ENCODE results near the gene PAK1.

The PAK1 gene

DNA sequence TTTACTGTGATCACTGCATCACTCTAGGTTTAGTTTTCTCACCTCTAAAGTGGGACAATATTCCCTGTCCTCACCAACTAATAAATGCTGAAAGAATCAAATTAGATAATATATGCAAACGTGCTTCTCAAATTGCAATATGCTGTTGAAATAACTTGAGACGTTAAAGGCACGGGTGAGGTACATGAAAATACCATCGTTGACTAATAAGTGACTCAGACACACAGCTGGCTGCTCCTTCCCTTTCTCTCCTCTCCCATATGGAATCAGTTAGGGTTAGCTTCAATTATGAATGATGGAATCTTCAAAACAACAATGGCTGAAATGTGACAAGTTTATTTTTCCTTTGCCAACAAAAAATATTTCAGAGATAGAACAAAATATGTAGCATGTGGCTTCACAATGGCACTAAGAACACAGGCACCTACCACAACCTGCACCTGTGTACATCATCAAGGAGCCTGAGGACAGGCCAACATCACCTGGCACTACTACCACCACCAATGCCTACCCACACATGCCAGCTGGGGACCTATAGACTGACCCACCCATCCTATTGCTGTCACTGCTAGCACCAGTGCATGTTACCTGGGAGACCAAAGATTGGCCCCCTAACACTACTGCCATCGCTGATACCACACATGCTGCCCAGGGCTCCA is 186.2 kb downstream of the PAK1 start:
- no peak overlapping the region for H3K4me3 Mint-ChIP-seq
- no peaks in the 10 kb centered on the region for H3K36me3 Mint-ChIP-seq
- H3K27me3 Mint-ChIP-seq: peaks cover 14% of the 10 kb centered on the region
- H3K4me1 Mint-ChIP-seq (ENCODE audit: low read depth): no peaks in the 10 kb centered on the region
- no peaks in the 10 kb centered on the region for H3K9me3 Mint-ChIP-seq (ENCODE audit: low read depth)
- H3K27ac Mint-ChIP-seq: no peak overlapping the region

DNA sequence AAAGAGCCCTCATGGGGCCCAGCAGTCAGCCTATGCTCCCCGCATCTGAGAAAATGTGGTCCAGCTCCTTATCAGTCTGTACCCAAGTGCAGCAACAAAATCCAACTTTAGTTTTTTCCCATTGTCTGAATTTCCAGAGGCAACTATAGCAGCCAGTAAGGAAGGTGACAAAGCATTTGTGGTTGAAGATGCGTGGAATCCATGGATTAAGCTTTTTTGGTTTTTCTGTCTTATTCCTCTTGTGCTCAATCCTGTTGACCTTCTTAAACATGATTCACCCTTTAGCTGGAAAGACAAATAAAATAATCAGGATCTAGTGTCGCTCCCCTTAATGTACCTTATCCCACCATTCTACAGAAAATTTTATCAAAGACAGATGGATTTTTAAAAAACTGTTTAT is 186.8 kb downstream of the PAK1 start:
- Mint-ChIP-seq H3K36me3 (no peaks in the 10 kb centered on the region), H3K4me1 (ENCODE audit: low read depth) (no peaks in the 10 kb centered on the region)

DNA sequence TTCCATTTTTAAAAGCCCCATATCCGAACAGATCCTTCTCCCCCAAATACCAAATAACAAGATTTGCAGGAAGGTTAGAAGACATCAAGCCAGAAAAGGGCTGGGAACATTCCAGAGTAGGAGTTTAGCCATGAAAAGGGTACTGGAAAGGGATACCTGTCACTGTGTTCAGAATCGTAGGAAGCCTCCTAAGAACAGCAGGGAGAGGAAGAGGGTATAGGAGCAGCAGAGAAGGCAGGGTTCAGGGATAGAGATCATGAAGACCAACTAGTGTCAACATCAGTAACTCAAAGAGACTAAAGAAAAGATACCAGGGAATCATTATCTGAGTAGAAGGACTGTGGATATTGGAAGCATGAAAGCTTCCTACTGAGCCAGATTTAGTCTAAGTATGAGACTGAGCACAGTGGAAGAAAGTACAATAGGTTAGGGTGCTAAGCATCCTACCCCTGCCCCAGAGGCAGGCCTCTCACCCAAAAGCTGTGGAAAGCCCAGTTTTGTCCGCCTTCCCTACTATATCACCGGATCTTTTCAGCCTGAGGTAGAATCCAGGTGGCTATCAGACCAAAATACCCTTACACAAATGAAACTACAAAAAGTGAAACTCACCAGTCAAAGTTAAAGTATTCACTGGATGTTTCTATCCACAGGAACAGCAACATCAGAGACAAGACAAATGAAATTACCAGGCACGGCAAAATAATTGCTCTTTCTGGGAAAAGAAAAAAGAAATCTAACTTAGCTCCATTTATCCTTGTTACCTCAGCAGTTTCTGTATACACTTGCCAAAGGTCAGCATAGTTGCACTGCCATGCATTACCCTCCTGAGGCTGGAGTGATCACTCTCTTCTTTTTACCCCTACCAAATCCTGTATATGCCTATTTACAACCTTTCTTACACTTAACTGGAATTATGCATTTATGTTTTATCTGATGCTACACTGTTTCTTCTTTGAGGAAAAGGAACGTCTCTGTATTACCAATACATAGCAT is 189.1 kb downstream of the PAK1 start:
- no peaks in the 10 kb centered on the region for H3K9me3 Mint-ChIP-seq (ENCODE audit: low read depth)
- H3K27ac Mint-ChIP-seq: no peak overlapping the region
- peaks cover 2% of the 10 kb centered on the region for H3K36me3 Mint-ChIP-seq
- peaks cover 16% of the 10 kb centered on the region for H3K27me3 Mint-ChIP-seq
- H3K4me3 Mint-ChIP-seq: no peak overlapping the region
- H3K4me1 Mint-ChIP-seq (ENCODE audit: low read depth): no peaks in the 10 kb centered on the region

More for the DNA sequence above, 186.8 kb downstream of the PAK1 start:
- Mint-ChIP-seq H3K27ac (no peak overlapping the region), H3K27me3 (peaks cover 14% of the 10 kb centered on the region), H3K9me3 (ENCODE audit: low read depth) (no peaks in the 10 kb centered on the region), H3K4me3 (no peak overlapping the region)

- Mint-ChIP-seq H3K4me3 (no peak overlapping the region), H3K9me3 (ENCODE audit: low read depth) (no peaks in the 10 kb centered on the region), H3K27me3 (peaks cover 16% of the 10 kb centered on the region), H3K27ac (no peak overlapping the region), H3K36me3 (peaks cover 2% of the 10 kb centered on the region), H3K4me1 (ENCODE audit: low read depth) (no peaks in the 10 kb centered on the region)
These were observed 190.8 kb downstream of the PAK1 start for GRCh38 chr11:77283101-77283500.

DNA sequence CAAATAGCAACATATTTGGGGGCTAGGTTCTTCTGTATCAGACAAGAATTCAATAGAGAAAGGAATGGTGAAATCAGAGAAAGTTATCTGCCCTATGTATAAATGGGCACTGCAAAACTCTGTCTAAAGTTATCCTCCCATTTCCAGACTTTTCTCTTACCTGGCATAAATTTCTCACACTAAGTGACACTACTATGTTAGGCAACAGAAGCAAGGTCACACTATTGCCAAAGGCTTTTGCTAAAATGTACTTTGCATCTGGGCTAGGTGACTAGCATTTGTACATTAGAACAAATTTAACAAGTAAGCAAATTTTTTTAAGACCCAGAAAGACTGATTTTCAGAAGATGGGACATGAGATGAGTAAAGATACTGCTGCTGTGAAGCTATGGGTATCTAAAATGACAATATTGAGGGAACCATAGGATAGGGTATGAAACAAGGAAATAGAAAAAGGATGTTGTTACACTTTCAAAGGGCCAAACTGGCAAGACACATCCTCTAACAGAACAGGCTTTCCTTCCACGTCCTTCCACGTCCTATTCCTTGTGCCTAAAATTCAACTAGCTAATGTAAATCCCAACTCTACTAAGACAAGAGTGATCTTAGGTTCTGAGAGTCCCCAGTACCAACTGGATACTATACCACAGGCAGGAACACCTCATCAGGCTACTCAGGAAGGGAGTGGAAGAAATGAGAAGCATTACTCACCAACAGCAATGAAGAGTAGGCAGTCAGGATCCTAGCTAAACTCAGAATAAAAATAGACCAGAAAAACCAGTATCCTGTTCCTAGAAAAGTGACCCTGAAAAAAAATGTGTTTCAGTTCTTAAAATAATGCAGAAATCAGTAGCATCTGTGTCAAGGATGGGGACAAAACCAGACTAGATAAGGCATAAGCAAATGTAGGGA is 195.0 kb downstream of the PAK1 start:
- no peaks in the 10 kb centered on the region for H3K9me3 Mint-ChIP-seq (ENCODE audit: low read depth)
- no peak overlapping the region for H3K4me3 Mint-ChIP-seq
- peaks cover 2% of the 10 kb centered on the region for H3K36me3 Mint-ChIP-seq
- no peak overlapping the region for H3K27ac Mint-ChIP-seq
- H3K27me3 Mint-ChIP-seq: peaks cover 5% of the 10 kb centered on the region
- H3K4me1 Mint-ChIP-seq (ENCODE audit: low read depth): no peaks in the 10 kb centered on the region

GRCh38 chr11:77276271-77276670 is 197.6 kb downstream of the PAK1 start:
- H3K36me3 Mint-ChIP-seq: peaks cover 2% of the 10 kb centered on the region
- H3K4me1 Mint-ChIP-seq (ENCODE audit: low read depth): no peaks in the 10 kb centered on the region
- no peaks in the 10 kb centered on the region for H3K9me3 Mint-ChIP-seq (ENCODE audit: low read depth)
- peaks cover 2% of the 10 kb centered on the region for H3K27me3 Mint-ChIP-seq
- no peak overlapping the region for H3K4me3 Mint-ChIP-seq
- no peak overlapping the region for H3K27ac Mint-ChIP-seq
